OCI-LY1 (cell line): Measurements from ENCODE around the gene APOH.

Experiments
- H2AFZ ChIP-seq: fragments of 200-600 bp; sonication (generic), shearing (Covaris generic); 2 replicates; pipeline ENCODE4 v1.6.0; 2014; ENCODE audit warnings: antibody characterized with exemption, mild to moderate bottlenecking, low read length
- H3F3A ChIP-seq: fragments of 200-600 bp; sonication (generic), shearing (Covaris generic); 2 replicates; pipeline ENCODE4 v1.6.0; 2014; ENCODE audit warnings: mild to moderate bottlenecking, antibody characterized with exemption, low read length, moderate library complexity; ENCODE audit not compliant: insufficient read depth
- H3K27ac ChIP-seq: fragments of 200-600 bp; sonication (generic); 2 replicates; pipeline ENCODE4 v1.5.1; 2014; ENCODE audit warnings: low read length, mixed run types, mild to moderate bottlenecking, low read depth; ENCODE audit not compliant: poor library complexity, severe bottlenecking
- H3K27me3 ChIP-seq: fragments of 200-600 bp; sonication (generic); 2 replicates; pipeline ENCODE4 v1.6.0; 2014; ENCODE audit warnings: antibody characterized with exemption, mild to moderate bottlenecking, low read length, moderate library complexity; ENCODE audit not compliant: insufficient read depth
- H3K36me3 ChIP-seq: fragments of 200-600 bp; sonication (generic); 2 replicates; pipeline ENCODE4 v1.6.1; 2014; ENCODE audit warnings: mild to moderate bottlenecking, antibody characterized with exemption, low read length, moderate library complexity, mixed read lengths; ENCODE audit not compliant: insufficient read depth
- H3K4me1 ChIP-seq: fragments of 200-600 bp; sonication (generic); 2 replicates; pipeline ENCODE4 v1.5.1; 2014; ENCODE audit warnings: mild to moderate bottlenecking, low read length, moderate library complexity; ENCODE audit not compliant: insufficient read depth, severe bottlenecking
- H3K4me2 ChIP-seq: fragments of 200-600 bp; sonication (generic), shearing (Covaris generic); 2 replicates; pipeline ENCODE4 v1.6.1; 2014; ENCODE audit warnings: low read length
- H3K4me3 ChIP-seq: fragments of 200-600 bp; sonication (generic); 2 replicates; pipeline ENCODE4 v1.5.1; 2014; ENCODE audit warnings: low read length, low read depth, mild to moderate bottlenecking, mixed read lengths; ENCODE audit not compliant: poor library complexity, severe bottlenecking
- H3K79me2 ChIP-seq: fragments of 200-600 bp; shearing (Covaris generic); 2 replicates; pipeline ENCODE4 v1.6.1; 2016; ENCODE audit warnings: mixed run types, low read length, mixed read lengths; ENCODE audit not compliant: insufficient read depth
- H3K9ac ChIP-seq: fragments of 200-600 bp; sonication (generic), shearing (Covaris generic); 2 replicates; pipeline ENCODE4 v1.6.1; 2014; ENCODE audit warnings: mild to moderate bottlenecking, low read length, mixed read lengths
- H3K9me2 ChIP-seq: fragments of 200-600 bp; sonication (generic), shearing (Covaris generic); 2 replicates; pipeline ENCODE4 v1.6.1; 2014; ENCODE audit warnings: low read depth, mild to moderate bottlenecking, low read length, mixed read lengths
- H3K9me3 ChIP-seq: fragments of 200-600 bp; shearing (Covaris generic); 2 replicates; pipeline ENCODE4 v1.6.1; 2014; ENCODE audit warnings: low read length, mixed read lengths
- H4K20me1 ChIP-seq: fragments of 200-600 bp; sonication (generic), shearing (Covaris generic); 2 replicates; pipeline ENCODE4 v1.6.0; 2016; ENCODE audit warnings: mild to moderate bottlenecking, low read length; ENCODE audit not compliant: insufficient read depth
- EZH2 ChIP-seq: fragments of 200-600 bp; sonication (generic), shearing (Covaris generic); IDR thresholded peaks from 2 replicates; pipeline ENCODE4 v1.8.0; 2017; ENCODE audit warnings: borderline replicate concordance, mixed run types, mild to moderate bottlenecking, antibody characterized with exemption, low read length, moderate library complexity, mixed read lengths
- TF ChIP-seq, protein P1 (sequence below): fragments of 200-600 bp; sonication (generic), shearing (Covaris generic); IDR thresholded peaks from 2 replicates; pipeline ENCODE4 v1.5.1; 2017; ENCODE audit warnings: mild to moderate bottlenecking, antibody characterized with exemption, low read length, moderate library complexity, mixed read lengths

The APOH gene

DNA sequence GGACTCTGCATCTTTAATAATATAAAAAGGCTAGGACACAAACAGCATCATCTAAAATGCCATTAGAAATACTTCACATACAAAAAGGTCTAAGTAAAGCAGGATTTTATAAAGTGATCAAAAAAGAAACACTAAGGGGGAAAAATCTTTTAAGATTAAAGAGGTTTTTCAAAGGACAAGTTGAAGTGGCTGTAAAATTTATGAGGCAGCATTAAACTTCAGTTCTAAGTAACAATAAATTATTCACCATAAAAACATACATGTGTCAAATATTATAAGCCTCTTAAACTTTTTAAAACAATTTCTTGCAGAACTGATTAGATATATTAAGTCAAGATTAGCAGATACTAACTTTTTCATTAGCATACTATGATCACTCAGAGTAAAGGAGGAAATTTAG is 58.0 kb downstream of the APOH start:
- H3K27me3 ChIP-seq: 0 out of 2 replicates have a peak, but pooled peaks cover 3% of the 10 kb centered on the region
- H3F3A ChIP-seq: no peaks in the 10 kb centered on the region
- H3K4me3 ChIP-seq: no peak overlapping the region
- H3K79me2 ChIP-seq: no peaks in the 10 kb centered on the region
- no peak overlapping the region for H2AFZ ChIP-seq
- no peaks in the 10 kb centered on the region for H3K4me1 ChIP-seq
- no peaks in the 10 kb centered on the region for H3K36me3 ChIP-seq
- no peak overlapping the region for H3K9ac ChIP-seq
- no peak overlapping the region for H3K27ac ChIP-seq
- TF ChIP-seq EZH2: no peak
- TF ChIP-seq, protein P1, sequence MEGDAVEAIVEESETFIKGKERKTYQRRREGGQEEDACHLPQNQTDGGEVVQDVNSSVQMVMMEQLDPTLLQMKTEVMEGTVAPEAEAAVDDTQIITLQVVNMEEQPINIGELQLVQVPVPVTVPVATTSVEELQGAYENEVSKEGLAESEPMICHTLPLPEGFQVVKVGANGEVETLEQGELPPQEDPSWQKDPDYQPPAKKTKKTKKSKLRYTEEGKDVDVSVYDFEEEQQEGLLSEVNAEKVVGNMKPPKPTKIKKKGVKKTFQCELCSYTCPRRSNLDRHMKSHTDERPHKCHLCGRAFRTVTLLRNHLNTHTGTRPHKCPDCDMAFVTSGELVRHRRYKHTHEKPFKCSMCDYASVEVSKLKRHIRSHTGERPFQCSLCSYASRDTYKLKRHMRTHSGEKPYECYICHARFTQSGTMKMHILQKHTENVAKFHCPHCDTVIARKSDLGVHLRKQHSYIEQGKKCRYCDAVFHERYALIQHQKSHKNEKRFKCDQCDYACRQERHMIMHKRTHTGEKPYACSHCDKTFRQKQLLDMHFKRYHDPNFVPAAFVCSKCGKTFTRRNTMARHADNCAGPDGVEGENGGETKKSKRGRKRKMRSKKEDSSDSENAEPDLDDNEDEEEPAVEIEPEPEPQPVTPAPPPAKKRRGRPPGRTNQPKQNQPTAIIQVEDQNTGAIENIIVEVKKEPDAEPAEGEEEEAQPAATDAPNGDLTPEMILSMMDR: no peak
- H4K20me1 ChIP-seq: no peaks in the 10 kb centered on the region
- H3K9me2 ChIP-seq: no peaks in the 10 kb centered on the region
- H3K4me2 ChIP-seq: no peak overlapping the region
- no peaks in the 10 kb centered on the region for H3K9me3 ChIP-seq

DNA sequence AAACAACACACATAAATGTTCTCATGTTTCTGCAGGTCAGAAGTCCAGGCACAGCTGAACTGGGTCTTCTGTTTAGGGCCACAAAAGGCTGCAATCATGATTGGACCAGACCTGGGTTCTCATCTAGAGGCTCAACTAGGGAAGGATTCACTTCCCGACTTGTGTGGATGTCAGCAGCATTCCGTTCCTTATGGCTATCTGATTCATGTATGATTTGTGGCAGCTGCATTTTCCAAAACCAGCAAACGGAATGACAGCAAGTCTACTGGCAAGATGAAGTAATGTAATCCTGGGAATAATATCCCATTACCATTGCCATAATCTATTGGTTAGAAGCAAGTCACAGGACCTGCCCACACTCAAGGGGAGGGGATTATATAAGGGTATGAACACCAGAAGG is 59.4 kb downstream of the APOH start:
- no peaks in the 10 kb centered on the region for H3K4me1 ChIP-seq
- H3K9ac ChIP-seq: no peak overlapping the region
- no peak overlapping the region for H2AFZ ChIP-seq
- TF ChIP-seq, protein P1: no peak
- TF ChIP-seq EZH2: no peak
- H3K4me3 ChIP-seq: no peak overlapping the region
- H3K27me3 ChIP-seq: 0 out of 2 replicates have a peak, but pooled peaks cover 3% of the 10 kb centered on the region
- H3K36me3 ChIP-seq: no peaks in the 10 kb centered on the region
- no peaks in the 10 kb centered on the region for H3F3A ChIP-seq
- no peaks in the 10 kb centered on the region for H3K79me2 ChIP-seq
- no peak overlapping the region for H3K27ac ChIP-seq
- H4K20me1 ChIP-seq: no peaks in the 10 kb centered on the region
- no peaks in the 10 kb centered on the region for H3K9me3 ChIP-seq
- H3K4me2 ChIP-seq: no peak overlapping the region
- no peaks in the 10 kb centered on the region for H3K9me2 ChIP-seq

DNA sequence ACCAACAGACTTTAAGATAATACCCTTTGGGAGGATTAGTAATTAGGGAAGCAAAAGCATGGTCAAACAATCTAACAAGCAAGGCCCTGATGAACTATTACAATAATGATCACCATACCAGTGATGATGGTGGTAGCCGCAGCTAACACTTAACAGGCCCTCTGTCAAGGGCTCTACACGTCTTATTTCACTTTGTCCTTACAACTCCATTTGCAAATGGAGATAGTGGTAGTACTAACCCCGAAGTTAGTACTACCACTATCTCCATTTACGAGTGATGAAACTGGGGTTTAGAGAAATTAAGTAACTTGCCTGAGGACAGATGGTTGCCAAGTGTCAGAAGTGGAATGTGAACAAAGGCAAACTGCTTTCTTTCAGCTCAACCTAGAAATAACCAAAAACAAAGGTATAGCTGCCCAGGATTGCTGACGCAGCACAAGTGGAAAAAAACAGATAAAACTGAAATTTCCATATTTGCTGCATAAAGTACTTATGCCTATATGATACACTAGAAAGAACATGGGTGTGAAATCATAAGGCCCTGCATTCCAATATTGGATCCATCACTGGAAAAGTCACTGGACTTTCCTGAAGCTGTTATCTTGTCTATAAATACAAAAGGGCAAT is 61.9 kb downstream of the APOH start:
- no peaks in the 10 kb centered on the region for H3K9me3 ChIP-seq
- no peaks in the 10 kb centered on the region for H3K36me3 ChIP-seq
- TF ChIP-seq, protein P1: no peak
- TF ChIP-seq EZH2: no peak
- no peak overlapping the region for H3K4me3 ChIP-seq
- H3F3A ChIP-seq: peaks cover 6% of the 10 kb centered on the region; the same call in 1 of the 2 replicates
- no peak overlapping the region for H3K27ac ChIP-seq
- no peaks in the 10 kb centered on the region for H3K4me1 ChIP-seq
- no peak overlapping the region for H3K4me2 ChIP-seq
- H3K27me3 ChIP-seq: no peaks in the 10 kb centered on the region
- no peak overlapping the region for H3K9ac ChIP-seq
- no peaks in the 10 kb centered on the region for H3K9me2 ChIP-seq
- H2AFZ ChIP-seq: no peak overlapping the region
- no peaks in the 10 kb centered on the region for H3K79me2 ChIP-seq
- H4K20me1 ChIP-seq: no peaks in the 10 kb centered on the region
